ENCODE measurements around the gene FFAR4.

DNA sequence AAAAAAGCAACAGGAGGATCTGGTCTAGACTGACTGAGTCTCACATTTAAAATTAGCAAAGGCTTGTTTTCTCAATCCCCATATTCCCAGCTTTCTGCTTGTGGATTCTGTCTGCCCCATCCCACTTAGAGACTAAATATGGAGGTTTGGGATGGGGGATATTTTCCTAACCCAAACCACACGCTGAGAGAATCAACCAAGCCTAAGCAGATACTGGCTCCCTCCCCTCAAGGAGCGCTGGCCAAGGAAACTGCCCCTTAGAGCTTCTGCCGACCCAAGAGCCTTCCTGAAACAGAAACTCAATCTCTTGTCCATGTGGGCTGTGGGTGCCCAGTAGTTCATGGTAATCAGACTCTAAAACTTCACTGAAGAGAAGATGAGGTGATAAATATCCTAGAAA lies 3.9 kb downstream of the FFAR4 start:
- no peak for TF ChIP-seq POLR2A (IDR thresholded peaks at IDR 0.05; ENCODE audit: low read depth, low read length)
- TF ChIP-seq TAF1 (IDR thresholded peaks at IDR 0.05; ENCODE audit: borderline replicate concordance, low read depth, low read length): no peak

Data from GM12892 (cell line).